H54 (cell line): ENCODE measurements around the gene TPK1.
"Not testable (repeated sequence)": the region's sequence is repeated elsewhere in the genome, so short reads cannot be mapped to it uniquely, and the experiment has no call there.

Source experiments
- DNase-seq: peaks from one replicate; pipeline ENCODE4 v3.0.0; 2011; ENCODE audit warnings: low spot score, mixed read lengths; ENCODE audit not compliant: insufficient read length
- FAIRE-seq: peaks from 3 replicates; lab custom pipeline; 2011; peaks lifted over from hg19 to GRCh38; lab: Jason Lieb, UNC
- POLR2A ChIP-seq: IDR thresholded peaks from 2 replicates; pipeline ENCODE4 v1.6.1; 2011; ENCODE audit warnings: low read depth, mild to moderate bottlenecking, low read length

TPK1 gene

GRCh38 chr7:144812379-144813283, 23.2 kb downstream of the TPK1 start:
- TF ChIP-seq POLR2A = no peak
- FAIRE-seq = no peak
- no peak for DNase-seq

GRCh38 chr7:144805627-144806239, 30.1 kb downstream of the TPK1 start:
- TF ChIP-seq POLR2A = no peak
- FAIRE-seq = no peak
- DNase-seq = no peak

- FAIRE-seq, DNase-seq: not testable (repeated sequence)
Observed at GRCh38 chr7:144800678-144801436, 35.0 kb downstream of the TPK1 start.

- FAIRE-seq = no peak
- DNase-seq = no peak
- no peak for TF ChIP-seq POLR2A
Observed at GRCh38 chr7:144796919-144797318, 38.9 kb downstream of the TPK1 start.

GRCh38 chr7:144792050-144792449, 43.8 kb downstream of the TPK1 start:
- FAIRE-seq (no peak), DNase-seq (no peak)
- TF ChIP-seq POLR2A = no peak

GRCh38 chr7:144791488-144791887, 44.4 kb downstream of the TPK1 start:
- no peak for TF ChIP-seq POLR2A
- DNase-seq = no peak
- FAIRE-seq = no peak

- no peak for DNase-seq
- FAIRE-seq = no peak
- TF ChIP-seq POLR2A = no peak
Observed at GRCh38 chr7:144787127-144787526, 48.7 kb downstream of the TPK1 start.

GRCh38 chr7:144786522-144786921, 49.3 kb downstream of the TPK1 start:
- no peak for TF ChIP-seq POLR2A
- DNase-seq (no peak), FAIRE-seq (no peak)

- no peak for TF ChIP-seq POLR2A
- DNase-seq = no peak
- no peak for FAIRE-seq
Observed at GRCh38 chr7:144786079-144786478, 49.8 kb downstream of the TPK1 start.

GRCh38 chr7:144785521-144785920, 50.3 kb downstream of the TPK1 start:
- FAIRE-seq (peak; percentile 6), DNase-seq (no peak)
- no peak for TF ChIP-seq POLR2A

GRCh38 chr7:144784943-144785342, 50.9 kb downstream of the TPK1 start:
- no peak for TF ChIP-seq POLR2A
- peak; percentile 1 for DNase-seq
- no peak for FAIRE-seq

- FAIRE-seq (no peak), DNase-seq (no peak)
- TF ChIP-seq POLR2A = no peak
Observed at GRCh38 chr7:144784441-144784840, 51.4 kb downstream of the TPK1 start.

GRCh38 chr7:144782883-144783282, 53.0 kb downstream of the TPK1 start:
- FAIRE-seq (no peak), DNase-seq (no peak)
- TF ChIP-seq POLR2A = no peak

GRCh38 chr7:144780071-144780608, 55.7 kb downstream of the TPK1 start:
- no peak for DNase-seq
- FAIRE-seq = no peak
- no peak for TF ChIP-seq POLR2A

GRCh38 chr7:144777889-144778288, 58.0 kb downstream of the TPK1 start:
- not testable (repeated sequence) for FAIRE-seq, DNase-seq
